Gastroesophageal sphincter (tissue), 4 donors: Measurements from ENCODE around the gene CFAP74. TPM values are rescaled to one million over a fixed set of nuclear protein-coding genes. Genes with fewer than 3 reads are reported as not detected.

Source experiments
- ATAC-seq: fragments of 150-250 bp; one replicate; pipeline ENCODE4 v1.9.1; 2016; ENCODE audit warnings: mild to moderate bottlenecking, moderate library complexity
- H3K27ac ChIP-seq, 4 donors: fragments of 200-600 bp; sonication (generic) in 3 of 4; 1 replicate in 3 of 4; 2 replicates in 1 of 4; pipeline ENCODE4 v1.5.1; 2016 to 2019
- H3K27me3 ChIP-seq: fragments of 200-600 bp; sonication (generic); one replicate; pipeline ENCODE4 v1.5.1; 2019
- H3K36me3 ChIP-seq, 2 donors: fragments of 200-600 bp; sonication (generic); one replicate each; pipeline ENCODE4 v1.5.1; 2019; ENCODE audit warnings: control low read depth in 1 of 2
- H3K4me1 ChIP-seq, 3 donors: fragments of 200-600 bp; sonication (generic); 1 replicate in 2 of 3; 2 replicates in 1 of 3; pipeline ENCODE4 v1.5.1; 2016 to 2019; ENCODE audit warnings: control low read depth in 2 of 3
- H3K4me3 ChIP-seq, 2 donors: fragments of 200-600 bp; sonication (generic); one replicate each; pipeline ENCODE4 v1.5.1; 2019; ENCODE audit warnings: mild to moderate bottlenecking in 1 of 2, moderate library complexity in 1 of 2
- H3K9me3 ChIP-seq, 3 donors: fragments of 200-600 bp; sonication (generic); one replicate each; pipeline ENCODE4 v1.5.1; 2017 to 2019; ENCODE audit warnings: control low read depth in 2 of 3
- CTCF ChIP-seq, 4 experiments: fragments of 200-600 bp in 2 of 4; fragments of 450-650 bp in 2 of 4; sonication (generic) in 1 of 4; IDR thresholded peaks; one replicate each; pipeline ENCODE4 v1.5.1; 2017 to 2019; ENCODE audit warnings: antibody characterized with exemption in 4 of 4, mild to moderate bottlenecking in 2 of 4, moderate library complexity in 2 of 4
- EP300 ChIP-seq: sonication (generic); formaldehyde crosslinking; IDR thresholded peaks from one replicate; pipeline ENCODE4 v1.6.1; 2017; ENCODE audit warnings: antibody characterized with exemption, mild to moderate bottlenecking
- POLR2A ChIP-seq, 2 donors: fragments of 450-650 bp; IDR thresholded peaks; one replicate each; pipeline ENCODE4 v1.6.1; 2017; ENCODE audit warnings: antibody characterized with exemption in 2 of 2, mild to moderate bottlenecking in 2 of 2, moderate library complexity in 1 of 2
- POLR2AphosphoS5 ChIP-seq: sonication (generic); formaldehyde crosslinking; IDR thresholded peaks from one replicate; pipeline ENCODE4 v1.6.1; 2017; ENCODE audit warnings: antibody characterized with exemption
- WGBS, 2 donors: methylation state at CpG; one replicate each; pipeline ENCODE4 v1.1.5; 2018; ENCODE audit warnings: low coverage in 1 of 2; 5-methylcytosine and 5-hydroxymethylcytosine counted together
- total RNA-seq, 4 donors: library from RNA; depleted of rRNA; stranded (reverse); fragments of >200 nt; gene quantifications; one replicate each; pipeline ENCODE4 v1.1.0, GENCODE V29; 2016

Gene CFAP74
- total RNA-seq, 4 donors from 2014 or later, result 0.12 TPM; not detected in 3

- H3K4me1 ChIP-seq, result peaks cover 0 to 27% (median 12%) of the 10 kb centered on the region in 3 donors
- WGBS, 2 donors, result 8% methylated on average over 11 of the region's 75 CpGs; no CpG with 5 or more reads in 1 of the 2 donors
- peak in 3 of 4 experiments; percentile 86 to 94 (median 89) for TF ChIP-seq CTCF (IDR thresholded peaks at IDR 0.05)
- TF ChIP-seq EP300, result no peak
- TF ChIP-seq POLR2A (IDR thresholded peaks at IDR 0.05), result no peak
- TF ChIP-seq POLR2AphosphoS5, result no peak
- H3K9me3 ChIP-seq, result peaks cover 0 to 6% (median 0%) of the 10 kb centered on the region in 3 donors
- H3K36me3 ChIP-seq, result no peaks in the 10 kb centered on the region
- H3K27ac ChIP-seq, result peak overlapping the region in 1 of 4 donors; percentile 8
- peak overlapping the region in 1 of 2 donors; percentile 44 for H3K4me3 ChIP-seq
- peak; percentile 83 for ATAC-seq
- peaks cover 83% of the 10 kb centered on the region for H3K27me3 ChIP-seq
Measured at GRCh38 chr1:2044510-2045319, 41.1 kb upstream of the CFAP74 start.

DNA sequence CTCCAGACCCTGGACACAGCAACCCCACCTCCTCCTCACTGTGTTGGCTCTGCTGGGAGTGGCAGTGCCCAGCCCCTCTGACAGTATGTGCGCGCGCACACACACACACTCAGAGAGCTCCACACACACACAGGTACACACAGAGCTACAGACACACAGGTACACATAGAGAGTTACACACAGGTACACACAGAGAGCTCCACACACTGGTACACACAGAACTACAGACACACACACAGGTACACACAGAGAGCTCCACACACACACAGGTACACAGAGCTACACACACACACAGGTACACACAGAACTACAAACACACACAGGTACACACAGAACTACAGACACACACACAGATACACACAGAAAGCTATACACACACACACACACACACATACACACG lies 40.3 kb upstream of the CFAP74 start:
- H3K4me3 ChIP-seq, result no peak overlapping the region
- no peak for TF ChIP-seq EP300
- TF ChIP-seq POLR2AphosphoS5, result no peak
- TF ChIP-seq POLR2A (IDR thresholded peaks at IDR 0.05), result no peak
- peaks cover 0 to 6% (median 0%) of the 10 kb centered on the region in 3 donors for H3K9me3 ChIP-seq
- ATAC-seq, result no peak
- H3K4me1 ChIP-seq, result peaks cover 0 to 24% (median 10%) of the 10 kb centered on the region in 3 donors
- H3K27ac ChIP-seq, result no peak overlapping the region
- 89% methylated on average over 1 of the region's 4 CpGs; no CpG with 5 or more reads in 1 of the 2 donors for WGBS, 2 donors
- H3K36me3 ChIP-seq, result no peaks in the 10 kb centered on the region
- peaks cover 83% of the 10 kb centered on the region for H3K27me3 ChIP-seq

GRCh38 chr1:2042830-2043773 lies 39.5 kb upstream of the CFAP74 start:
- H3K4me1 ChIP-seq, result peaks cover 0 to 24% (median 10%) of the 10 kb centered on the region in 3 donors
- no peak for ATAC-seq
- peaks cover 0 to 14% (median 0%) of the 10 kb centered on the region in 3 donors for H3K9me3 ChIP-seq
- no peak for TF ChIP-seq POLR2A (IDR thresholded peaks at IDR 0.05)
- no peak for TF ChIP-seq CTCF (IDR thresholded peaks at IDR 0.05)
- TF ChIP-seq POLR2AphosphoS5, result no peak
- TF ChIP-seq EP300, result no peak
- H3K27ac ChIP-seq, result no peak overlapping the region
- peaks cover 82% of the 10 kb centered on the region for H3K27me3 ChIP-seq
- H3K36me3 ChIP-seq, result no peaks in the 10 kb centered on the region
- WGBS, 2 donors, result 85% methylated on average over 2 of the region's 41 CpGs; no CpG with 5 or more reads in 1 of the 2 donors
- H3K4me3 ChIP-seq, result no peak overlapping the region

DNA sequence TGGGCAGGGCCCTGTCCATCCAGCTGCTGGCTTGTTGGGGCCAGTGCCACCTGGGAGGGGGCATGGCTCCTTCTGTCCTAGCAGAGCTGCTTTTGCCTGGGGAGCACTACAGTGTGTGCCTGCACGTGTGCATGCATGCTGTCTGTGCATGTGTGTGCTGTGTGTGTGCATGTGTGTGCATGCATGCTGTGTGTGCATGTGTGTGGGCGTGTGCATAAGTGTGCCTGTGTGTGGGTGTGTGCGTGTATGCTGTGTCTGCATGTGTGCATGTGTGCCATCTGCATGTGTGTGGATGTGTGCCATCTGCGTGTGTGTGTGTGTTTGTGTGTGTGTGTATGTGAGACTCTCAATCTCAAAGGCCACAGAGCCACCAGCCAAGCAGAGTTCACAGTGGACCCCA lies 38.3 kb upstream of the CFAP74 start:
- H3K36me3 ChIP-seq, result no peaks in the 10 kb centered on the region
- TF ChIP-seq POLR2AphosphoS5 (no peak), POLR2A (IDR thresholded peaks at IDR 0.05) (no peak), EP300 (no peak), CTCF (IDR thresholded peaks at IDR 0.05) (no peak)
- H3K27me3 ChIP-seq, result peaks cover 78% of the 10 kb centered on the region
- ATAC-seq, result no peak
- H3K4me1 ChIP-seq, result peaks cover 0 to 24% (median 10%) of the 10 kb centered on the region in 3 donors
- peaks cover 0 to 20% (median 0%) of the 10 kb centered on the region in 3 donors for H3K9me3 ChIP-seq
- WGBS, 2 donors, result 67 to 80% methylated on average over 1 to 2 of the region's 4 CpGs
- H3K27ac ChIP-seq, result no peak overlapping the region
- H3K4me3 ChIP-seq, result no peak overlapping the region

DNA sequence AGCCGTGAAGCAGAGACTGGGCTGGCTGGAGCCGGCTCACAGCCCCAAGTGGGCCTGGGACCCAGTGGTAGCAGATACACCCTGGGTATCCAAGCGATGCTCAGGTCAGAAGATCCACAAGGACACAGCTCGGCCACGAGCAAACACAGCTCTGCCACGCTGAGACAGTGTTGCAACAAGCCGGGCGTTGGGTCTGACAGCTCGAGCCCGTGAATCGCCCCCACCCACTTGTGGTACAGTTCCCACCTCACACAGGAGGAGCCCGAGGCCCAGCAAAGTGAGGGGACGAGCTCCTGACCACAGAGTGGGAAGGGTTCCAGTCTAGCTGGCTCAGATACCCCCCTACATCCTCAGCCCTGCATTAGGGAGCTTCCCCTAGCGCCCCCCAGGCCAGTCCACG lies 37.7 kb upstream of the CFAP74 start:
- peaks cover 78% of the 10 kb centered on the region for H3K27me3 ChIP-seq
- H3K27ac ChIP-seq, result no peak overlapping the region
- H3K36me3 ChIP-seq, result no peaks in the 10 kb centered on the region
- WGBS, 2 donors, result 60 to 78% methylated on average over 2 to 3 of the region's 15 CpGs
- ATAC-seq, result no peak
- peaks cover 0 to 21% (median 10%) of the 10 kb centered on the region in 3 donors for H3K4me1 ChIP-seq
- peaks cover 0 to 20% (median 0%) of the 10 kb centered on the region in 3 donors for H3K9me3 ChIP-seq
- H3K4me3 ChIP-seq, result no peak overlapping the region
- TF ChIP-seq POLR2AphosphoS5, result no peak
- TF ChIP-seq CTCF (IDR thresholded peaks at IDR 0.05), result no peak
- TF ChIP-seq EP300, result no peak
- no peak for TF ChIP-seq POLR2A (IDR thresholded peaks at IDR 0.05)
